Activated CD8-positive, alpha-beta memory T cell treated with anti-CD3 and anti-CD28 coated beads, Interleukin-2, amount 10 ng/mL, durations not matched to agents 7 days and 5 days (primary cell): ENCODE measurements around the gene CNTNAP2. TPM values are rescaled to one million over a fixed set of nuclear protein-coding genes. Genes with fewer than 3 reads are reported as not detected.
"Not testable (repeated sequence)": the region's sequence is repeated elsewhere in the genome, so short reads cannot be mapped to it uniquely, and the experiment has no call there.

Experiments used
- ATAC-seq: fragments of 150-1000 bp; cut with Tn5 transposase; one replicate; pipeline ENCODE4 v1.10.0; 2021; ENCODE audit warnings: moderate library complexity
- CTCF ChIA-PET: fragments of 350-600 bp; sonication (Branson Sonifier 250); formaldehyde crosslinking; loops from one replicate; lab custom pipeline; 2021; ENCODE audit warnings: antibody characterized with exemption; lab: Charles Lee
- DNase-seq: peaks from one replicate; pipeline ENCODE4 v3.0.0-alpha.2; 2020
- H3K27ac Mint-ChIP-seq: one replicate; pipeline ENCODE4 v1.8.0; 2021; ENCODE audit warnings: mild to moderate bottlenecking, mixed read lengths
- H3K27me3 Mint-ChIP-seq: one replicate; pipeline ENCODE4 v1.8.0; 2021; ENCODE audit warnings: mixed read lengths
- H3K36me3 Mint-ChIP-seq: one replicate; pipeline ENCODE4 v1.8.0; 2021; ENCODE audit warnings: mild to moderate bottlenecking, mixed read lengths
- H3K4me1 Mint-ChIP-seq: one replicate; pipeline ENCODE4 v1.8.0; 2021; ENCODE audit warnings: mixed read lengths
- H3K4me3 Mint-ChIP-seq: one replicate; pipeline ENCODE4 v1.8.0; 2021; ENCODE audit warnings: mild to moderate bottlenecking, moderate library complexity, mixed read lengths
- H3K9me3 Mint-ChIP-seq: one replicate; pipeline ENCODE4 v1.8.0; 2022; ENCODE audit warnings: low read depth, mixed read lengths
- total RNA-seq, 2 experiments: library from RNA; stranded (reverse); gene quantifications; one replicate each; pipeline ENCODE4 v1.2.3, GENCODE V29; 2021

CNTNAP2 gene
- total RNA-seq, 2 experiments from 2014 or later = not detected

DNA sequence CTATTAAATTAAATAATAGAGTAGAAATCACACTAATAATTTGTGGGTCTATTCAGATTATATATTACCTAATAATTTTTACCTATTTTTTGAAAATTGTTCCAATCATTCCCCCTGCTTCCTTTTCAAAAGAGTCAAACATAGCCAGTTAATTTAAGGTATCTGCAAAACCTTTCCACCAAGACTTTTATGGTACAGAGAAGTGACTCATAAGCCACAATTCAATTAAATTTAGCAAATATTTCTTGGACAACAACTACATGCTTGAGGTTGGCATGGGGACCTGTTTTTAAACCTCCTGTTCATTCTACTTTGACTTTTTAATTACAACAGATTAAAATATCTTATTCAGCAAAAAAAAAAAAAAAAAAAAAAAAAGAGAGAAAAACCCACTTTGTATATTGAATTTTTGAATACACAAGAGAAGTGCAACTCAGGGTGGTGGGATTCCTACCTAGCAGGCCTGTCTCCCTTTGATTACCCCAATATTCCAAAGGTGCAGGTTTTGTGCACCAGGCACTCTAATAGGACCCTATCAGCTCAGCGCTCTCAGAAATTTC is 2172.1 kb downstream of the CNTNAP2 start:
- ATAC-seq = no peak
- Mint-ChIP-seq H3K9me3 (no peaks in the 10 kb centered on the region), H3K27me3 (peaks cover 4% of the 10 kb centered on the region), H3K4me3 (no peak overlapping the region), H3K27ac (no peak overlapping the region), H3K36me3 (no peaks in the 10 kb centered on the region), H3K4me1 (no peaks in the 10 kb centered on the region)
- no peak for DNase-seq
- CTCF ChIA-PET = no interaction called here

DNA sequence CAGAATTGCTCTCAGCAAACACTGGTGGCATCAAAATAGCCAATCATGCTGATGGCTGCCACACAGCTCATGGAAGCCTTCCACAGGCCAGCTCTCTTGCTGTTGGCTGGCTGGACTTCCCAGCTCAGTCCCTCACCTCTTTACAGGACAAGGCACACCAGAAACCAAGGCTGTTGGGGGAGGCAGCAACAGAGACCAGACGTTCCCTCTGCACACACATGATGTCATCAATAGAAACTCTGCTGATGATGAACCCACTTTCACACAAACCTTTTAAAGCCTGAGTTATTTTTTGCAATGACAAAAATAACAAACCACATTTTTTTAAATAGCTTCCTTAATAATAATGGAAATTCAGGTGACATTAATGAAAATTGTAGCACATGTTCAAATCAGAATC is 2173.0 kb downstream of the CNTNAP2 start:
- Mint-ChIP-seq H3K4me3 (no peak overlapping the region), H3K27me3 (peaks cover 4% of the 10 kb centered on the region), H3K4me1 (no peaks in the 10 kb centered on the region), H3K9me3 (no peaks in the 10 kb centered on the region), H3K27ac (no peak overlapping the region), H3K36me3 (no peaks in the 10 kb centered on the region)
- DNase-seq (no peak), ATAC-seq (no peak)
- CTCF ChIA-PET = interaction anchor here (0.8 kb wide), 1 partner anchor 47 kb away, joined by 3 read pairs; no protein-coding TSS in a partner anchor

DNA sequence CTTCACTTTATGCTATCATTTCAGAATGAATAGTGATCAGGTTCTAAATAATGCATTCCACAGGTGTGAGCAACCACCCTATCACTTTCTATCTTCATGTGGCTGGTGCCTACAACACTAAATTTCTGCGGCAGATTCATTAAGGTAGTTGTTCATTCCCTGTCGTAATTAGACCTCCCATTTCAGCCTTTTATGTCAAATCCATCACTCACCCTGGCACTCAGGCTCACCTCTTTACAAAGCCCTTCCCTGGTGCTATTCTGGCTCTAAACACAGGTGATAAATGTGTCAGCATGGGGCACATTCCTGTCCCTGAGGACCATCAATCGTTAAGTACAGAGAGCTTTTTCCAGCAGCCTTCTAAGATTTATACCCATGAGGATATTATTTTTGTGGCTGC is 2173.9 kb downstream of the CNTNAP2 start:
- Mint-ChIP-seq H3K27me3 (peaks cover 4% of the 10 kb centered on the region), H3K4me3 (no peak overlapping the region), H3K27ac (no peak overlapping the region), H3K36me3 (no peaks in the 10 kb centered on the region), H3K4me1 (no peaks in the 10 kb centered on the region), H3K9me3 (no peaks in the 10 kb centered on the region)
- DNase-seq (no peak), ATAC-seq (no peak)
- CTCF ChIA-PET = no interaction called here

DNA sequence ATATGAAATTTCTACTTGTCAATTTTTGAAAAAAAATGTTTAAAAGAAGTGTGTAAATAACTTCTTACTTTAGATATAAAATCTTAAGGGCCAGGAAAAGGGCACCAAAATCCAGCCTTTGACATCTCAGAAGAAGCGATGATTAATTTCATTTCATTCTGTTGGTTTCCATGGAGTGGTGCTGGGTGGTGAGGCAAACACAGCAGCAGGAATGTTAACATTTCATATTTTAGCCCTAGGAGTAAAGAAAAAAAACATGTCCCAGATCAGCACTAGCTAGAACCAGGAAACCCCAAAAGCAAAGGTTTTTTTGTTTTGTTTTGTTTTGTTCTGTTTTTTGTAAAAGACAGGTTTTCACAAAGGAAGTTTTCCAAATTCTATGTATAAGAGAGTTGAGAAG is 2175.2 kb downstream of the CNTNAP2 start:
- H3K27ac Mint-ChIP-seq = no peak overlapping the region
- peaks cover 4% of the 10 kb centered on the region for H3K27me3 Mint-ChIP-seq
- CTCF ChIA-PET = interaction anchor here (1.1 kb wide), 1 partner anchor 35 kb away, joined by 3 read pairs; no protein-coding TSS in a partner anchor
- ATAC-seq (no peak), DNase-seq (no peak)
- H3K4me1 Mint-ChIP-seq = no peaks in the 10 kb centered on the region
- H3K4me3 Mint-ChIP-seq = no peak overlapping the region
- no peaks in the 10 kb centered on the region for H3K9me3 Mint-ChIP-seq
- H3K36me3 Mint-ChIP-seq = no peaks in the 10 kb centered on the region

DNA sequence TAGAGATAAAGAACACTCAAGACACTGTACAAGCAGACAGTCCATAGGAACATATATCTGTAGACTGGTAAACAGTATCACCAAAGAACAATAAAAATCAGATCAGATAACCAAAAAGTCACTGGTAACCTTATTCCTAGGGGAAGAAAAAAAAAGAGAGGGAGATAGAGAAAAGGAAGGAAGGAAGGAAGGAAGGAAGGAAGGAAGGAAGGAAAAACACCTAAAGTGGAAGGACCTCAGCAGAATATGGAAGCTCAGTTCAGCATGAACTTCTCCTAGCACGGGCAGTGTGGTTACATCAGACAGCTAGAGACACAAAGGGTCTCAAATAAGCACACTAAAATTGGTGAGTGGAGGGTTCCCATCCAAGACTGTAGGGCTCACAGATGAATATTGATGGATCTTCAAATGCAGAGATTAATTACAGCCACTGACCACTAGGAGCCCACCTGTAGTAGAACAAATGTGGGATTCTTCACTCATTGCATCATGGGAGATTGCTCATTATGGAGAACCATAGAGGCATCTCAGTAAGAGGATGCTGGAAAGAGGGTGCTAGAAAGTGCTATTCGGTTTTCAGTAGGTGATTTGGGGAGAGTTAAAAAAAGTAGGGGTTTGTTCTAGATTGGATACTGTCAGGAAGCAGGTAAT is 2180.5 kb downstream of the CNTNAP2 start:
- H3K36me3 Mint-ChIP-seq = no peaks in the 10 kb centered on the region
- H3K27me3 Mint-ChIP-seq = no peaks in the 10 kb centered on the region
- no peaks in the 10 kb centered on the region for H3K9me3 Mint-ChIP-seq
- no peaks in the 10 kb centered on the region for H3K4me1 Mint-ChIP-seq
- CTCF ChIA-PET = no interaction called here
- ATAC-seq (no peak), DNase-seq (no peak)
- no peak overlapping the region for H3K4me3 Mint-ChIP-seq
- H3K27ac Mint-ChIP-seq = no peak overlapping the region

DNA sequence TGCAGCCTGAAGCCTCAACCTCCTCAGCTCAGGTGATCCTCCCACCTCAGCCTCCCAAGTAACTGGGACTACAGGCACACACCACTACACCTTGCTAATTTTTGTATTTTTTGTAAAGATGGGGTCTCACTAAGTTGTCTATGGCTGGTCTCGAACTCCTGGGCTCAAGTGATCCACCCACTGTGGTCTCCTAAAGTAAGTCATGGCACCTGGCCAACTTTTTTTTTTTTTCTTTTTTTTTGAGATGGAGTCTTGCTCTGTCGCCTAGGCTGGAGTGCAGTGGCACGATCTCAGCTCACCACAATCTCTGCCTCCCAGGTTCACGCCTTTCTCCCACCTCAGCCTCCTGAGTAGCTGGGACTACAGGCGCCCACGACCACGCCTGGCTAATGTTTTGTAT is 2182.2 kb downstream of the CNTNAP2 start:
- DNase-seq, H3K4me3 Mint-ChIP-seq, H3K27me3 Mint-ChIP-seq, H3K27ac Mint-ChIP-seq, H3K4me1 Mint-ChIP-seq, CTCF ChIA-PET, H3K36me3 Mint-ChIP-seq, ATAC-seq, H3K9me3 Mint-ChIP-seq: not testable (repeated sequence)

DNA sequence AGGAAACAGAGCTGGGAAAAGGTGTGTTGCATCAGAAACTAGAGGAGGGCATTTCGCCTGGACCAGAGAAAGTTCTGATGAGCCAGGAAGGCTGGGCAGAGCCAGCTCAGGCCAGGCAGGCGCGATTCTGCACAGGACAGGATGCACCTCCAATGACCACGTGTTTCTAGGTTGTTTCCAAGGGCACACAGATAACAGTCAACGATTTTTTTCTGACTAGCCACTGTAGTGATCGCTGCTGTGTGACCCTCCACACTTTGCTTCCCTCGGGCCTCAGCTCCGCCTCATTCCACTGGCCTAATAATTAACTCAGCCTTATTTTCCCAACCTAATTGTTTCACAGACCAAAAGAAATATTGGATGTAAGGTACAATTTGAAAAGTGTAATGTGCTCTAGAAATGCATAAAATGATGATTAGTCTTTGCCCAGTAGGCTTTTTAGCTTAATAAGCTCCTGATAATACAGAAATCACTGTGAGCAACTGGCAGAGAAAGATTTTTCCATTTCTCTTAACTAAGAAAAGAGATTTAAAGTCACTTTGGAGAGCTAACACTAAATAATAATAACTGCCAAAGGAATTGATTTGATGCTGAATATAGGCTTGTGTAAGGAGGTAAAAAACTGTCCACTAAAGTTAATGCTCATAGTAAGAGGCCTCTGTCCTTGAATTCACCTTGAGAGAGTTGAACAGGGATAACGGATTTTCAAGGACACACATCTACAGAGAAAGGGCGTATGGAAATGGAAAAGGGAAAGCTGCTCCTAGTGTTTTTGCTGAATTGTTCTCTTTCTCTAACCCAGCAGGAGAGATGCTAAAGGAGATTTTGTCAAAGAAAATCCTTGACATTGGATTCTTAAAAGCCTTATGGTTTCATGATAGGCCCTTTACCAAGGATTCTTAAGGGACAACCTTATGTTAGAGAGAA is 2183.0 kb downstream of the CNTNAP2 start:
- H3K9me3 Mint-ChIP-seq = no peaks in the 10 kb centered on the region
- ATAC-seq (no peak), DNase-seq (no peak)
- H3K27ac Mint-ChIP-seq = no peak overlapping the region
- no peak overlapping the region for H3K4me3 Mint-ChIP-seq
- H3K4me1 Mint-ChIP-seq = peaks cover 3% of the 10 kb centered on the region
- H3K27me3 Mint-ChIP-seq = no peaks in the 10 kb centered on the region
- H3K36me3 Mint-ChIP-seq = no peaks in the 10 kb centered on the region
- CTCF ChIA-PET = no interaction called here

DNA sequence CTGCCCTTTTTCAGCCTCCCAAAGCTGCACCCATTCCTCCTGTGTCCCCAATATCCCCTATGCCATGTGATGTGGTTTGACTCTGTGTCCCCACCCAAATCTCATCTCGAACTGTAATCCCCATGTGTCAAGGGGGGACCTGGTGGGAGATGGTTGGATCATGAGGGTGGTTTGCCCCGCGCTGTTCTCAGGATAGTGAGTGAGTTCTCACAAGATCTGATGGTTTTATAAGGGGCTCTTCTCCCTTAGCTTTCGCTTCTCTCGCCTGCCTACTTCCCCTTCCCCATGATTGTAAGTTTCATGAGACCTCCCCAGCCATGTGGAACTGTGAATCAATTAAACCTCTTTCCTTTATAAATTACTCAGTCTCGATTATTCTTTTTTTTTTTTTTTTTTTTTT is 2185.8 kb downstream of the CNTNAP2 start:
- H3K9me3 Mint-ChIP-seq, H3K4me3 Mint-ChIP-seq, H3K27ac Mint-ChIP-seq, H3K4me1 Mint-ChIP-seq, CTCF ChIA-PET, H3K36me3 Mint-ChIP-seq, DNase-seq, H3K27me3 Mint-ChIP-seq, ATAC-seq: not testable (repeated sequence)

DNA sequence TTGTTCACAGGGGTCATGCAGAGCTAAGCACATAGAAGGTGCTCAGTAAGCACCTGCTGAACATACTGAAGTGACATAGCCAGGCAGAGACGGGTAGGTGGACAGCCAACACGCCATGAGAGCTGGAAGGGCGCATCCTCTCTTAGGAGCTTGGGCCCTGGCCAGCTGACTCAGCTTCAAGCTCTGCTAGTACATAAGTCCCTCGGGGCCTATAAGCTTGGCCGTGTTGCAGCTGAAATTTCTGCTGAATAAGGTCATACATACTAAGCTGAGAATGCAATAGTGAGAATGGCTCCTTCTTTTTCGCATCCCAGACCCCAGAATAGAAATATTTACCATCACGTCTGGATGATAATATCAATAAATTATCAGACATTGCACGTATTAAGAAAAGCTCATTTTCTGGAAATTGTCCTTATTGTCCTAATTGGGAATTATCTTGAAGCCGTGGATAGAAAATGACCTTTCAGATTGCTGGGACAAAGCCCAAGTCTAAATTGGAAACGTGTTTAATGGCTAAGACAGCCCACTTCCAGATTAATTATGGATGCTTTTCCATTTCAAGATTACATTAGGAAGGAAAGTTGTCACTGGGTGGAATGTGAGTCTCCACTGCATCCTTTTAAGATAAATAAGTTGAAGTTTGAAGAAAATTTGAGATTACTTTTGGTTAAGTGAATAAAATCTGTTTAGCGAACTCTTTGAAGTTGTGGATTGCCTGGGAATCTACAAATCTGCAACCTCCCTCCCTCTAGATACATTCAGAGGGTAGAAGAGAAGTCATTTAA is 2186.9 kb downstream of the CNTNAP2 start:
- H3K27ac Mint-ChIP-seq = no peak overlapping the region
- H3K9me3 Mint-ChIP-seq = no peaks in the 10 kb centered on the region
- peaks cover 7% of the 10 kb centered on the region for H3K4me1 Mint-ChIP-seq
- no peak for ATAC-seq
- CTCF ChIA-PET = no interaction called here
- DNase-seq = no peak
- H3K4me3 Mint-ChIP-seq = no peak overlapping the region
- H3K36me3 Mint-ChIP-seq = no peaks in the 10 kb centered on the region
- no peaks in the 10 kb centered on the region for H3K27me3 Mint-ChIP-seq

DNA sequence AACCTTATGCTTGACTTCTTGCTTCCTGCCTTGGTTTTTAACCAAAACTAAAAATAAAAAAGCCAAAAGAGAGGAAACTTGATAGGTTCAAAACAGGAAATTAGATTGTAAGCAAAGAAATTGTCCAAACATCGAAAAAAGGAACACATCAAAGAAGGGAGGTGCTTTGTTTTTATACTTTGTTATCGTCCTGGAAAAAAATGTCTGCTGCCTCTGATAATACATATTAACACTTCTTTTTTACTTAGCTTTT is 2187.4 kb downstream of the CNTNAP2 start:
- H3K4me1 Mint-ChIP-seq = peaks cover 7% of the 10 kb centered on the region
- H3K27me3 Mint-ChIP-seq = no peaks in the 10 kb centered on the region
- CTCF ChIA-PET = no interaction called here
- no peaks in the 10 kb centered on the region for H3K9me3 Mint-ChIP-seq
- no peak for ATAC-seq
- H3K27ac Mint-ChIP-seq = no peak overlapping the region
- no peak for DNase-seq
- no peaks in the 10 kb centered on the region for H3K36me3 Mint-ChIP-seq
- no peak overlapping the region for H3K4me3 Mint-ChIP-seq

DNA sequence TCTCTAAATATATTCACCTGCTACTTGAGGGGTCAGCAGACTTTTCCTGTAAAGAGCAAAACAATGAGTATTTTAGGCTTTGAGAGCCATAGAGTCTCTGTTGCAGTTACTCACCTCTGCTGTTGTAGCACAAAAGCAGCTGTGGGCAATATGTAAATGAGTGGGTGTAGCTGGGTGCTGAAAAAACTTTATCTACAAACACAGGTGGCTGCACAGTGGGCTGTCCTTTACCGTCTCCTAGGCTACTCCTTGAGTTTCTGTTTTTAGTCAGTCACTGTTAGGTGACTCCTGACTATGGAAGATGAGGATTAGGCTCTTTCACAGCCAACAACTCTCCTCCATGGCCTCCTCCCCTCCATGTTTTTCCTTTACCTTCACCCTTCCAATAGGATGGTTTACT is 2187.9 kb downstream of the CNTNAP2 start:
- Mint-ChIP-seq H3K9me3 (no peaks in the 10 kb centered on the region), H3K36me3 (no peaks in the 10 kb centered on the region), H3K4me3 (no peak overlapping the region), H3K4me1 (peaks cover 7% of the 10 kb centered on the region), H3K27ac (no peak overlapping the region), H3K27me3 (no peaks in the 10 kb centered on the region)
- ATAC-seq (no peak), DNase-seq (no peak)
- CTCF ChIA-PET = no interaction called here

DNA sequence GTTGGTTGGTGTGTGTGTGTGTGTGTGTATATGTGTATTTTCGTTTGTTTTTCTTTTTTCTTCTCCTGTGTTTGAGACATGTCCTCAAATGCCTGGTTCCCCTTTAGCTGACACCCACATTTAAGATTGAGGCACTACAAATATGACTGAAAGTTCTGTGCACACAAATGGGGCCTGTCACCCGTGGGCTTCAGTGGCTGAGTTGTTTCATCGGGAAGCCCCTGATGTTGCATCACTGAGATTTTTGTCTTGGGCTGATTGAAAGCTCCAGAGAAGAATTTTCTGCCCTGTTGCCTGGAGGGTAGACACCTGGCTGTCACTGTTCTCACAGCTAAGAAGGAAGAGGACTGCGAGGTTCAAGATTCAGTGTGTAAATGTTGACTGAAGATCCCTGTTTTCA is 2190.2 kb downstream of the CNTNAP2 start:
- DNase-seq (no peak), ATAC-seq (no peak)
- H3K9me3 Mint-ChIP-seq = no peaks in the 10 kb centered on the region
- no peaks in the 10 kb centered on the region for H3K36me3 Mint-ChIP-seq
- CTCF ChIA-PET = no interaction called here
- H3K4me1 Mint-ChIP-seq = peaks cover 7% of the 10 kb centered on the region
- no peak overlapping the region for H3K4me3 Mint-ChIP-seq
- no peaks in the 10 kb centered on the region for H3K27me3 Mint-ChIP-seq
- H3K27ac Mint-ChIP-seq = no peak overlapping the region

DNA sequence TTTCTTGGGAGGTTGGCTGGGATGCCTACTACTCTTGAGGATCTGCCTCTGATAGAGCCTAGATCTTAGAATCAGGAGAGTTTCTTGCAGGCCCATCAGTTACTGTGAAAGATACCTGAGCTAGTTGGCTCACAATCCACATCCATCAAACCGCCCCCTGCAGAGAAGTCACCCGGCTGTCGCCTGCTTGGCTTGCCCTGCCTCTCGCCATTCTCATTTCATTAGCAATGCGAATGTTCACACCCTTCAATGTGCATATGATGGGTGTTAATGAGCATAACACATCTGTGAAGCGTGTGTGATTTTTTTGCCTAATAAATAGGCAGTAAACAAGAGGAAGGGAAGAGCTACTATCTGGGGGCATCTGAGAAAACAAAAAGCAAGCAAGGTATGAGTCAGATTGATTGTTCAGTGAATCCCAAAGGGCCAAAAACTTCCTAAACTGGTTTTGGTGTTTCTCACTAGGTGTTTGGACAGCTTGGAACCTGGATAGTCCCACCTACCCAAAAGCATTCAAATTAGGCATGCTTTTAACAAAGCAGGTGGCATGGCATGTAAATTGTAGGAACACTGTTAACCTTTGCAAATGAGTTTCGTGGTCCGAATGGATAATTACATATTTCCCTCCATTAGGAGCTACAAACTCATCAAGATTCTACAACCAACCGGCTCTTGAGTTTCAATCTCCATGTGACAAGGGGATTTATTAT is 2201.7 kb downstream of the CNTNAP2 start:
- Mint-ChIP-seq H3K4me3 (no peak overlapping the region), H3K27ac (no peak overlapping the region), H3K4me1 (no peaks in the 10 kb centered on the region), H3K9me3 (no peaks in the 10 kb centered on the region), H3K27me3 (no peaks in the 10 kb centered on the region), H3K36me3 (no peaks in the 10 kb centered on the region)
- DNase-seq = no peak
- ATAC-seq = no peak
- CTCF ChIA-PET = no interaction called here
